ENCODE data around the gene MAGEL2. TPM values are rescaled to one million over a fixed set of nuclear protein-coding genes. Genes with fewer than 3 reads are reported as not detected.
"Not testable (repeated sequence)": the region's sequence is repeated elsewhere in the genome, so short reads cannot be mapped to it uniquely, and the experiment has no call there.

MAGEL2 gene
- polyA plus RNA-seq, 1 donor from 2014 or later, result 7.4 TPM

GRCh38 chr15:23599053-23599452 is 48.6 kb downstream of the MAGEL2 start:
- Histone ChIP-seq H3K9ac (ENCODE audit: low read length) (no peak overlapping the region), H3K27me3 (ENCODE audit: insufficient read depth, low read depth, low read length) (no peaks in the 10 kb centered on the region), H3K9me2 (ENCODE audit: insufficient read depth, low read length) (no peaks in the 10 kb centered on the region), H3K36me3 (ENCODE audit: insufficient read depth, low read length) (no peaks in the 10 kb centered on the region), H3K4me3 (ENCODE audit: low read length) (no peak overlapping the region), H2AFZ (ENCODE audit: low read depth, low read length) (no peak overlapping the region), H3K9me3 (ENCODE audit: low read length) (no peaks in the 10 kb centered on the region), H3K4me2 (ENCODE audit: low read length) (no peak overlapping the region), H4K20me1 (ENCODE audit: insufficient read depth) (no peaks in the 10 kb centered on the region), H3K79me2 (replicated peaks; ENCODE audit: insufficient read depth, low read length) (no peaks in the 10 kb centered on the region), H3F3A (ENCODE audit: insufficient read depth, low read length, poor library complexity, severe bottlenecking) (no peaks in the 10 kb centered on the region), H3K27ac (ENCODE audit: low read length) (no peak overlapping the region)
- TF ChIP-seq RAD21 (conservative IDR thresholded peaks at IDR 0.05), result no peak
- TF ChIP-seq POLR2AphosphoS5 (IDR thresholded peaks at IDR 0.05), result no peak
- TF ChIP-seq MXI1 (conservative IDR thresholded peaks at IDR 0.05; ENCODE audit: poor library complexity, severe bottlenecking), result no peak
- no peak for TF ChIP-seq TAF1 (IDR thresholded peaks at IDR 0.05; ENCODE audit: low read depth)
- TF ChIP-seq CTCF (IDR thresholded peaks at IDR 0.05; ENCODE audit: poor library complexity, severe bottlenecking), result no peak
- TF ChIP-seq REST (IDR thresholded peaks at IDR 0.05; ENCODE audit: borderline replicate concordance), result no peak
- no peak for TF ChIP-seq SMC3 (conservative IDR thresholded peaks at IDR 0.05; ENCODE audit: poor library complexity)

GRCh38 chr15:23597278-23597677 is 50.4 kb downstream of the MAGEL2 start:
- H3K9me2 ChIP-seq (ENCODE audit: insufficient read depth, low read length); H3K27me3 ChIP-seq (ENCODE audit: insufficient read depth, low read depth, low read length); H3K36me3 ChIP-seq (ENCODE audit: insufficient read depth, low read length); H2AFZ ChIP-seq (ENCODE audit: low read depth, low read length); H3F3A ChIP-seq (ENCODE audit: insufficient read depth, low read length, poor library complexity, severe bottlenecking); H3K9me3 ChIP-seq (ENCODE audit: low read length); H3K79me2 ChIP-seq (replicated peaks; ENCODE audit: insufficient read depth, low read length); H3K4me3 ChIP-seq (ENCODE audit: low read length); H3K9ac ChIP-seq (ENCODE audit: low read length); H3K4me2 ChIP-seq (ENCODE audit: low read length); H4K20me1 ChIP-seq (ENCODE audit: insufficient read depth); H3K27ac ChIP-seq (ENCODE audit: low read length): not testable (repeated sequence)

GRCh38 chr15:23596736-23597135 is 50.9 kb downstream of the MAGEL2 start:
- no peaks in the 10 kb centered on the region for H3K79me2 ChIP-seq (replicated peaks; ENCODE audit: insufficient read depth, low read length)
- H3K27me3 ChIP-seq (ENCODE audit: insufficient read depth, low read depth, low read length), result no peaks in the 10 kb centered on the region
- no peaks in the 10 kb centered on the region for H3F3A ChIP-seq (ENCODE audit: insufficient read depth, low read length, poor library complexity, severe bottlenecking)
- no peaks in the 10 kb centered on the region for H3K9me3 ChIP-seq (ENCODE audit: low read length)
- TF ChIP-seq EZH2 (IDR thresholded peaks at IDR 0.05; ENCODE audit: borderline replicate concordance, insufficient read depth, low read length, poor library complexity, severe bottlenecking) (no peak), REST (IDR thresholded peaks at IDR 0.05; ENCODE audit: borderline replicate concordance) (no peak), POLR2AphosphoS5 (IDR thresholded peaks at IDR 0.05) (no peak), TAF1 (IDR thresholded peaks at IDR 0.05; ENCODE audit: low read depth) (no peak), MXI1 (conservative IDR thresholded peaks at IDR 0.05; ENCODE audit: poor library complexity, severe bottlenecking) (no peak), RAD21 (conservative IDR thresholded peaks at IDR 0.05) (no peak), CTCF (IDR thresholded peaks at IDR 0.05; ENCODE audit: poor library complexity, severe bottlenecking) (no peak), EP300 (conservative IDR thresholded peaks at IDR 0.05; ENCODE audit: poor library complexity, severe bottlenecking) (no peak), SMC3 (conservative IDR thresholded peaks at IDR 0.05; ENCODE audit: poor library complexity) (no peak)
- no peak overlapping the region for H2AFZ ChIP-seq (ENCODE audit: low read depth, low read length)
- no peak overlapping the region for H3K9ac ChIP-seq (ENCODE audit: low read length)
- H3K4me2 ChIP-seq (ENCODE audit: low read length), result no peak overlapping the region
- no peak overlapping the region for H3K27ac ChIP-seq (ENCODE audit: low read length)
- no peaks in the 10 kb centered on the region for H4K20me1 ChIP-seq (ENCODE audit: insufficient read depth)
- H3K9me2 ChIP-seq (ENCODE audit: insufficient read depth, low read length), result no peaks in the 10 kb centered on the region
- H3K4me3 ChIP-seq (ENCODE audit: low read length), result no peak overlapping the region
- H3K36me3 ChIP-seq (ENCODE audit: insufficient read depth, low read length), result no peaks in the 10 kb centered on the region

Data from neural cell (in vitro differentiated cells).